HEK293 (cell line): ENCODE results near the gene BPIFA2.

Source experiments
- CTCF ChIA-PET: fragments of 350-600 bp; formaldehyde crosslinking; extraction: SDS; loops from one replicate; lab custom pipeline; 2021; ENCODE audit warnings: antibody characterized with exemption; lab: Yijun Ruan, JAX
- POLR2A ChIA-PET: fragments of 300-600 bp; formaldehyde crosslinking; extraction: SDS; loops from one replicate; lab custom pipeline; 2020; ENCODE audit warnings: antibody characterized with exemption, inconsistent platforms; lab: Yijun Ruan, JAX
- H3K27ac ChIP-seq: fragments of 200-500 bp; sonication (Bioruptor generic); 2 replicates; pipeline ENCODE4 v1.5.1; 2014; ENCODE audit warnings: low read depth, low read length, control low read depth, inconsistent platforms; ENCODE audit errors: extremely low read depth
- H3K36me3 ChIP-seq, 2 experiments: fragments of 200-500 bp in 1 of 2; sonication (Bioruptor generic) in 1 of 2; 1 replicate in 1 of 2; 2 replicates in 1 of 2; pipeline ENCODE4 v1.5.1; 2014 to 2017; ENCODE audit warnings: inconsistent platforms in 2 of 2, low read length in 2 of 2; ENCODE audit not compliant: control insufficient read depth in 2 of 2, insufficient read depth in 1 of 2
- H3K4me1 ChIP-seq: fragments of 200-500 bp; sonication (Bioruptor generic); 2 replicates; pipeline ENCODE4 v1.5.1; 2014; ENCODE audit warnings: mild to moderate bottlenecking, low read length, inconsistent platforms; ENCODE audit not compliant: control insufficient read depth, insufficient read depth
- H3K4me3 ChIP-seq: 2 replicates; pipeline ENCODE4 v1.5.1; 2011; ENCODE audit warnings: low read depth, mild to moderate bottlenecking, control low read depth, low read length, moderate library complexity
- H3K9me3 ChIP-seq: fragments of 200-500 bp; sonication (Bioruptor generic); 2 replicates; pipeline ENCODE4 v1.5.1; 2014; ENCODE audit warnings: low read depth, low read length, inconsistent platforms; ENCODE audit not compliant: control insufficient read depth, insufficient read depth
- ZBTB8A ChIP-seq: fragments of 450-650 bp; formaldehyde crosslinking; IDR thresholded peaks from 2 replicates; pipeline ENCODE4 v1.5.1; 2016; ENCODE audit warnings: missing biosample characterization, missing genetic modification characterization
- ZFP37 ChIP-seq: fragments of 450-650 bp; formaldehyde crosslinking; IDR thresholded peaks from 2 replicates; pipeline ENCODE4 v1.5.1; 2016; ENCODE audit warnings: missing biosample characterization, missing genetic modification characterization
- ZNF112 ChIP-seq: fragments of 450-650 bp; formaldehyde crosslinking; IDR thresholded peaks from 2 replicates; pipeline ENCODE4 v1.5.0; 2017; ENCODE audit warnings: missing biosample characterization, missing genetic modification characterization
- ZNF16 ChIP-seq: fragments of 450-650 bp; formaldehyde crosslinking; IDR thresholded peaks from 2 replicates; pipeline ENCODE4 v1.5.1; 2016; ENCODE audit warnings: low read depth, missing biosample characterization, missing genetic modification characterization
- ZNF341 ChIP-seq: fragments of 450-650 bp; formaldehyde crosslinking; IDR thresholded peaks from 2 replicates; pipeline ENCODE4; 2016; ENCODE audit warnings: low read depth, missing biosample characterization, missing genetic modification characterization
- ZNF416 ChIP-seq: fragments of 450-650 bp; formaldehyde crosslinking; IDR thresholded peaks from 2 replicates; pipeline ENCODE4 v1.5.1; 2016; ENCODE audit warnings: missing biosample characterization, missing genetic modification characterization
- ZNF561 ChIP-seq: fragments of 450-650 bp; IDR thresholded peaks from 2 replicates; pipeline ENCODE4 v1.5.1; 2018; ENCODE audit warnings: missing biosample characterization, missing genetic modification characterization, borderline replicate concordance
- ZNF621 ChIP-seq: fragments of 450-650 bp; formaldehyde crosslinking; IDR thresholded peaks from 2 replicates; pipeline ENCODE4 v1.5.1; 2017; ENCODE audit warnings: missing biosample characterization, missing genetic modification characterization
- ZNF658 ChIP-seq: fragments of 450-650 bp; formaldehyde crosslinking; IDR thresholded peaks from 2 replicates; pipeline ENCODE4; 2016; ENCODE audit warnings: missing biosample characterization, missing genetic modification characterization
- ZNF776 ChIP-seq: fragments of 450-650 bp; formaldehyde crosslinking; IDR thresholded peaks from 2 replicates; pipeline ENCODE4 v1.5.0; 2017; ENCODE audit warnings: missing biosample characterization, missing genetic modification characterization, borderline replicate concordance
- ZSCAN30 ChIP-seq: fragments of 450-650 bp; IDR thresholded peaks from 2 replicates; pipeline ENCODE4 v1.5.1; 2018; ENCODE audit warnings: missing biosample characterization, mild to moderate bottlenecking, missing genetic modification characterization, moderate library complexity
- TF ChIP-seq, protein P1 (sequence below): fragments of 450-650 bp; formaldehyde crosslinking; IDR thresholded peaks from 2 replicates; pipeline ENCODE4 v1.5.1; 2016; ENCODE audit warnings: missing biosample characterization, missing genetic modification characterization
- TF ChIP-seq, protein P2 (sequence below): fragments of 450-650 bp; formaldehyde crosslinking; IDR thresholded peaks from 2 replicates; pipeline ENCODE4 v1.5.1; 2016; ENCODE audit warnings: missing biosample characterization, missing genetic modification characterization, borderline replicate concordance
- TF ChIP-seq, protein P3 (sequence below): fragments of 450-650 bp; formaldehyde crosslinking; IDR thresholded peaks from 2 replicates; pipeline ENCODE4 v1.5.1; 2016; ENCODE audit warnings: missing biosample characterization, missing genetic modification characterization
- TF ChIP-seq, protein P4 (sequence below): fragments of 450-650 bp; formaldehyde crosslinking; IDR thresholded peaks from 2 replicates; pipeline ENCODE4 v1.5.1; 2016; ENCODE audit warnings: missing biosample characterization, missing genetic modification characterization
- TF ChIP-seq, protein P5 (sequence below): fragments of 450-650 bp; formaldehyde crosslinking; IDR thresholded peaks from 2 replicates; pipeline ENCODE4 v1.5.1; 2016; ENCODE audit warnings: missing biosample characterization, missing genetic modification characterization, borderline replicate concordance
- TF ChIP-seq, protein P6 (sequence below): fragments of 450-650 bp; formaldehyde crosslinking; IDR thresholded peaks from 2 replicates; pipeline ENCODE4 v1.5.1; 2016; ENCODE audit warnings: missing biosample characterization, missing genetic modification characterization

BPIFA2 gene

DNA sequence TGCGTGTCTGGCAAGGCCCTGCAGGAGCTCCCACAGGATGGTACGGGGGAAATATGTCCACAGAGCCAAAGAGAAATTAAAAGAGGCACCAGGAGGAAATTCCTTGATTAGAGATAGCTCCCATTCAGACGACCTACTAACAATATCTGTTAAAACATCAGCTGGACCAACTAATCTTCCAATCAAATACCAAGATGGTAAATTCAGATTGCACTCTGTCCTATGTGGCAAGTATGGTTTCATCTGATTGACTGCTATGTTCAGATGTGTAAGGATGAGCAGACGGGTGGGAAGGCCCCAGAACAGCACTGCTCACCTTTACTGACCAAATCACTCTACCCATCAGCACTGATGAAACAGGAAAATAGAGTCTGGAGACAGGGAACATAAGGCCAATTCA is 19.5 kb downstream of the BPIFA2 start:
- TF ChIP-seq ZSCAN30 (tag by site-specific recombination) (no peak), ZNF341 (tag by site-specific recombination) (no peak), ZNF561 (tag by site-specific recombination) (no peak), ZNF776 (tag by site-specific recombination) (no peak), ZNF112 (tag by site-specific recombination) (no peak), ZNF416 (no peak), ZNF621 (tag by site-specific recombination) (no peak), ZNF658 (tag by site-specific recombination) (no peak), ZFP37 (tag by site-specific recombination) (no peak), ZBTB8A (tag by site-specific recombination) (no peak), ZNF16 (tag by site-specific recombination) (no peak)
- TF ChIP-seq, protein P1, sequence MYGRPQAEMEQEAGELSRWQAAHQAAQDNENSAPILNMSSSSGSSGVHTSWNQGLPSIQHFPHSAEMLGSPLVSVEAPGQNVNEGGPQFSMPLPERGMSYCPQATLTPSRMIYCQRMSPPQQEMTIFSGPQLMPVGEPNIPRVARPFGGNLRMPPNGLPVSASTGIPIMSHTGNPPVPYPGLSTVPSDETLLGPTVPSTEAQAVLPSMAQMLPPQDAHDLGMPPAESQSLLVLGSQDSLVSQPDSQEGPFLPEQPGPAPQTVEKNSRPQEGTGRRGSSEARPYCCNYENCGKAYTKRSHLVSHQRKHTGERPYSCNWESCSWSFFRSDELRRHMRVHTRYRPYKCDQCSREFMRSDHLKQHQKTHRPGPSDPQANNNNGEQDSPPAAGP (tag by site-specific recombination), result no peak
- TF ChIP-seq, protein P2, sequence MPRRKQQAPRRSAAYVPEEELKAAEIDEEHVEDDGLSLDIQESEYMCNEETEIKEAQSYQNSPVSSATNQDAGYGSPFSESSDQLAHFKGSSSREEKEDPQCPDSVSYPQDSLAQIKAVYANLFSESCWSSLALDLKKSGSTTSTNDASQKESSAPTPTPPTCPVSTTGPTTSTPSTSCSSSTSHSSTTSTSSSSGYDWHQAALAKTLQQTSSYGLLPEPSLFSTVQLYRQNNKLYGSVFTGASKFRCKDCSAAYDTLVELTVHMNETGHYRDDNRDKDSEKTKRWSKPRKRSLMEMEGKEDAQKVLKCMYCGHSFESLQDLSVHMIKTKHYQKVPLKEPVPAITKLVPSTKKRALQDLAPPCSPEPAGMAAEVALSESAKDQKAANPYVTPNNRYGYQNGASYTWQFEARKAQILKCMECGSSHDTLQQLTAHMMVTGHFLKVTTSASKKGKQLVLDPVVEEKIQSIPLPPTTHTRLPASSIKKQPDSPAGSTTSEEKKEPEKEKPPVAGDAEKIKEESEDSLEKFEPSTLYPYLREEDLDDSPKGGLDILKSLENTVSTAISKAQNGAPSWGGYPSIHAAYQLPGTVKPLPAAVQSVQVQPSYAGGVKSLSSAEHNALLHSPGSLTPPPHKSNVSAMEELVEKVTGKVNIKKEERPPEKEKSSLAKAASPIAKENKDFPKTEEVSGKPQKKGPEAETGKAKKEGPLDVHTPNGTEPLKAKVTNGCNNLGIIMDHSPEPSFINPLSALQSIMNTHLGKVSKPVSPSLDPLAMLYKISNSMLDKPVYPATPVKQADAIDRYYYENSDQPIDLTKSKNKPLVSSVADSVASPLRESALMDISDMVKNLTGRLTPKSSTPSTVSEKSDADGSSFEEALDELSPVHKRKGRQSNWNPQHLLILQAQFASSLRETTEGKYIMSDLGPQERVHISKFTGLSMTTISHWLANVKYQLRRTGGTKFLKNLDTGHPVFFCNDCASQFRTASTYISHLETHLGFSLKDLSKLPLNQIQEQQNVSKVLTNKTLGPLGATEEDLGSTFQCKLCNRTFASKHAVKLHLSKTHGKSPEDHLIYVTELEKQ (tag by site-specific recombination), result no peak
- TF ChIP-seq, protein P3, sequence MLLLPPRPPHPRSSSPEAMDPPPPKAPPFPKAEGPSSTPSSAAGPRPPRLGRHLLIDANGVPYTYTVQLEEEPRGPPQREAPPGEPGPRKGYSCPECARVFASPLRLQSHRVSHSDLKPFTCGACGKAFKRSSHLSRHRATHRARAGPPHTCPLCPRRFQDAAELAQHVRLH (tag by site-specific recombination), result no peak
- TF ChIP-seq, protein P4, sequence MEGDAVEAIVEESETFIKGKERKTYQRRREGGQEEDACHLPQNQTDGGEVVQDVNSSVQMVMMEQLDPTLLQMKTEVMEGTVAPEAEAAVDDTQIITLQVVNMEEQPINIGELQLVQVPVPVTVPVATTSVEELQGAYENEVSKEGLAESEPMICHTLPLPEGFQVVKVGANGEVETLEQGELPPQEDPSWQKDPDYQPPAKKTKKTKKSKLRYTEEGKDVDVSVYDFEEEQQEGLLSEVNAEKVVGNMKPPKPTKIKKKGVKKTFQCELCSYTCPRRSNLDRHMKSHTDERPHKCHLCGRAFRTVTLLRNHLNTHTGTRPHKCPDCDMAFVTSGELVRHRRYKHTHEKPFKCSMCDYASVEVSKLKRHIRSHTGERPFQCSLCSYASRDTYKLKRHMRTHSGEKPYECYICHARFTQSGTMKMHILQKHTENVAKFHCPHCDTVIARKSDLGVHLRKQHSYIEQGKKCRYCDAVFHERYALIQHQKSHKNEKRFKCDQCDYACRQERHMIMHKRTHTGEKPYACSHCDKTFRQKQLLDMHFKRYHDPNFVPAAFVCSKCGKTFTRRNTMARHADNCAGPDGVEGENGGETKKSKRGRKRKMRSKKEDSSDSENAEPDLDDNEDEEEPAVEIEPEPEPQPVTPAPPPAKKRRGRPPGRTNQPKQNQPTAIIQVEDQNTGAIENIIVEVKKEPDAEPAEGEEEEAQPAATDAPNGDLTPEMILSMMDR, result no peak
- TF ChIP-seq, protein P5, sequence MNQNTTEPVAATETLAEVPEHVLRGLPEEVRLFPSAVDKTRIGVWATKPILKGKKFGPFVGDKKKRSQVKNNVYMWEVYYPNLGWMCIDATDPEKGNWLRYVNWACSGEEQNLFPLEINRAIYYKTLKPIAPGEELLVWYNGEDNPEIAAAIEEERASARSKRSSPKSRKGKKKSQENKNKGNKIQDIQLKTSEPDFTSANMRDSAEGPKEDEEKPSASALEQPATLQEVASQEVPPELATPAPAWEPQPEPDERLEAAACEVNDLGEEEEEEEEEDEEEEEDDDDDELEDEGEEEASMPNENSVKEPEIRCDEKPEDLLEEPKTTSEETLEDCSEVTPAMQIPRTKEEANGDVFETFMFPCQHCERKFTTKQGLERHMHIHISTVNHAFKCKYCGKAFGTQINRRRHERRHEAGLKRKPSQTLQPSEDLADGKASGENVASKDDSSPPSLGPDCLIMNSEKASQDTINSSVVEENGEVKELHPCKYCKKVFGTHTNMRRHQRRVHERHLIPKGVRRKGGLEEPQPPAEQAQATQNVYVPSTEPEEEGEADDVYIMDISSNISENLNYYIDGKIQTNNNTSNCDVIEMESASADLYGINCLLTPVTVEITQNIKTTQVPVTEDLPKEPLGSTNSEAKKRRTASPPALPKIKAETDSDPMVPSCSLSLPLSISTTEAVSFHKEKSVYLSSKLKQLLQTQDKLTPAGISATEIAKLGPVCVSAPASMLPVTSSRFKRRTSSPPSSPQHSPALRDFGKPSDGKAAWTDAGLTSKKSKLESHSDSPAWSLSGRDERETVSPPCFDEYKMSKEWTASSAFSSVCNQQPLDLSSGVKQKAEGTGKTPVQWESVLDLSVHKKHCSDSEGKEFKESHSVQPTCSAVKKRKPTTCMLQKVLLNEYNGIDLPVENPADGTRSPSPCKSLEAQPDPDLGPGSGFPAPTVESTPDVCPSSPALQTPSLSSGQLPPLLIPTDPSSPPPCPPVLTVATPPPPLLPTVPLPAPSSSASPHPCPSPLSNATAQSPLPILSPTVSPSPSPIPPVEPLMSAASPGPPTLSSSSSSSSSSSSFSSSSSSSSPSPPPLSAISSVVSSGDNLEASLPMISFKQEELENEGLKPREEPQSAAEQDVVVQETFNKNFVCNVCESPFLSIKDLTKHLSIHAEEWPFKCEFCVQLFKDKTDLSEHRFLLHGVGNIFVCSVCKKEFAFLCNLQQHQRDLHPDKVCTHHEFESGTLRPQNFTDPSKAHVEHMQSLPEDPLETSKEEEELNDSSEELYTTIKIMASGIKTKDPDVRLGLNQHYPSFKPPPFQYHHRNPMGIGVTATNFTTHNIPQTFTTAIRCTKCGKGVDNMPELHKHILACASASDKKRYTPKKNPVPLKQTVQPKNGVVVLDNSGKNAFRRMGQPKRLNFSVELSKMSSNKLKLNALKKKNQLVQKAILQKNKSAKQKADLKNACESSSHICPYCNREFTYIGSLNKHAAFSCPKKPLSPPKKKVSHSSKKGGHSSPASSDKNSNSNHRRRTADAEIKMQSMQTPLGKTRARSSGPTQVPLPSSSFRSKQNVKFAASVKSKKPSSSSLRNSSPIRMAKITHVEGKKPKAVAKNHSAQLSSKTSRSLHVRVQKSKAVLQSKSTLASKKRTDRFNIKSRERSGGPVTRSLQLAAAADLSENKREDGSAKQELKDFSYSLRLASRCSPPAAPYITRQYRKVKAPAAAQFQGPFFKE (tag by site-specific recombination), result no peak
- TF ChIP-seq, protein P6, sequence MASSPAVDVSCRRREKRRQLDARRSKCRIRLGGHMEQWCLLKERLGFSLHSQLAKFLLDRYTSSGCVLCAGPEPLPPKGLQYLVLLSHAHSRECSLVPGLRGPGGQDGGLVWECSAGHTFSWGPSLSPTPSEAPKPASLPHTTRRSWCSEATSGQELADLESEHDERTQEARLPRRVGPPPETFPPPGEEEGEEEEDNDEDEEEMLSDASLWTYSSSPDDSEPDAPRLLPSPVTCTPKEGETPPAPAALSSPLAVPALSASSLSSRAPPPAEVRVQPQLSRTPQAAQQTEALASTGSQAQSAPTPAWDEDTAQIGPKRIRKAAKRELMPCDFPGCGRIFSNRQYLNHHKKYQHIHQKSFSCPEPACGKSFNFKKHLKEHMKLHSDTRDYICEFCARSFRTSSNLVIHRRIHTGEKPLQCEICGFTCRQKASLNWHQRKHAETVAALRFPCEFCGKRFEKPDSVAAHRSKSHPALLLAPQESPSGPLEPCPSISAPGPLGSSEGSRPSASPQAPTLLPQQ (tag by site-specific recombination), result no peak
- Histone ChIP-seq H3K4me3 (no peak overlapping the region), H3K27ac (no peak overlapping the region), H3K36me3 (no peaks in the 10 kb centered on the region), H3K4me1 (no peaks in the 10 kb centered on the region), H3K9me3 (no peaks in the 10 kb centered on the region)
- ChIA-PET CTCF (no interaction called here), POLR2A (no interaction called here)
